ENCODE results near the gene LGALS9C.
"Not testable (repeated sequence)": the region's sequence is repeated elsewhere in the genome, so short reads cannot be mapped to it uniquely, and the experiment has no call there.

DNA sequence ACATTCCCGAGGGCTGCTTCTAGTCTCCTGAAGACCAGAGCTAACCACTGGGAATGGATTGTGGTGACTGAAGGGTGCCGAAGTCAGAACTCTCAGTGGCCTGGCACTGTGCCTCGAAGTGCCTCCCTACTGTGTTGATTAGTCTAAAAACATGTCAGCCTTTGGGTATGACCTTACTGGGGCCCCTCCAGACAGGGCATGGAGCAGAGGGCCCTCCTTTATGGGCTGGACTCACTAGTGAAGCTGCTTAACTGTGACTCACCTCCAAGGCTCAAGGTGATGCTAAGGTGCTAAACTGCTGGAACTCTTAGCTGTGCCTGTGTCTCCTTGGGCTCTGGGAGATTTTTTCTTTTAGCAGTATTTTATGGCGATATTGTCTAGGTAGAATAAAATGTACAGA is 2.6 kb upstream of the LGALS9C start:
- TF ChIP-seq, protein P1, sequence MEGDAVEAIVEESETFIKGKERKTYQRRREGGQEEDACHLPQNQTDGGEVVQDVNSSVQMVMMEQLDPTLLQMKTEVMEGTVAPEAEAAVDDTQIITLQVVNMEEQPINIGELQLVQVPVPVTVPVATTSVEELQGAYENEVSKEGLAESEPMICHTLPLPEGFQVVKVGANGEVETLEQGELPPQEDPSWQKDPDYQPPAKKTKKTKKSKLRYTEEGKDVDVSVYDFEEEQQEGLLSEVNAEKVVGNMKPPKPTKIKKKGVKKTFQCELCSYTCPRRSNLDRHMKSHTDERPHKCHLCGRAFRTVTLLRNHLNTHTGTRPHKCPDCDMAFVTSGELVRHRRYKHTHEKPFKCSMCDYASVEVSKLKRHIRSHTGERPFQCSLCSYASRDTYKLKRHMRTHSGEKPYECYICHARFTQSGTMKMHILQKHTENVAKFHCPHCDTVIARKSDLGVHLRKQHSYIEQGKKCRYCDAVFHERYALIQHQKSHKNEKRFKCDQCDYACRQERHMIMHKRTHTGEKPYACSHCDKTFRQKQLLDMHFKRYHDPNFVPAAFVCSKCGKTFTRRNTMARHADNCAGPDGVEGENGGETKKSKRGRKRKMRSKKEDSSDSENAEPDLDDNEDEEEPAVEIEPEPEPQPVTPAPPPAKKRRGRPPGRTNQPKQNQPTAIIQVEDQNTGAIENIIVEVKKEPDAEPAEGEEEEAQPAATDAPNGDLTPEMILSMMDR (IDR thresholded peaks at IDR 0.05; ENCODE audit: insufficient read depth, low read length, poor library complexity, severe bottlenecking), result not testable (repeated sequence)
- not testable (repeated sequence) for TF ChIP-seq EZH2phosphoT487 (conservative IDR thresholded peaks at IDR 0.05; ENCODE audit: low read length)
